Common myeloid progenitor, CD34-positive (primary cell): Measurements from ENCODE around the gene KAZN.

Source experiments
- CTCF ChIA-PET: fragments of 350-600 bp; sonication (Branson Sonifier 250); formaldehyde crosslinking; loops from one replicate; lab custom pipeline; 2021; ENCODE audit warnings: antibody characterized with exemption; lab: Charles Lee
- POLR2A ChIA-PET: fragments of 350-600 bp; sonication (Branson Sonifier 250); formaldehyde crosslinking; loops from one replicate; lab custom pipeline; 2021; ENCODE audit warnings: antibody characterized with exemption; lab: Charles Lee
- DNase-seq, 3 donors: peaks; one replicate each; pipeline versions ENCODE4 v3.0.0 to v3.0.0-alpha.2; 2013
- H3K27ac ChIP-seq, 2 experiments: 1 replicate in 1 of 2; 2 replicates in 1 of 2; pipeline ENCODE4 v1.7.0; 2013; ENCODE audit warnings: inconsistent platforms in 2 of 2, low read length in 2 of 2, mild to moderate bottlenecking in 2 of 2, low read depth in 1 of 2, moderate library complexity in 1 of 2; ENCODE audit not compliant: severe bottlenecking in 2 of 2, insufficient read depth in 1 of 2, poor library complexity in 1 of 2
- H3K27me3 ChIP-seq, 5 experiments: replicated peaks in 2 of 5; 1 replicate in 3 of 5; 2 replicates in 2 of 5; pipeline versions ENCODE4 v1.6.1 to v1.7.0; 2013; ENCODE audit warnings: low read length in 4 of 5, mild to moderate bottlenecking in 2 of 5, moderate library complexity in 2 of 5, inconsistent platforms in 1 of 5; ENCODE audit not compliant: insufficient read depth in 5 of 5, control insufficient read depth in 4 of 5
- H3K36me3 ChIP-seq, 4 experiments: 1 replicate in 2 of 4; 2 replicates in 2 of 4; pipeline versions ENCODE4 v1.6.1 to v1.7.0; 2013; ENCODE audit warnings: low read length in 3 of 4, control low read depth in 1 of 4, mild to moderate bottlenecking in 1 of 4; ENCODE audit not compliant: control insufficient read depth in 4 of 4, insufficient read depth in 4 of 4
- H3K4me1 ChIP-seq, 4 experiments: 1 replicate in 3 of 4; 2 replicates in 1 of 4; pipeline versions ENCODE4 v1.6.1 to v1.7.1; 2013; ENCODE audit warnings: low read length in 3 of 4, mild to moderate bottlenecking in 3 of 4, control low read depth in 1 of 4, inconsistent platforms in 1 of 4, moderate library complexity in 1 of 4; ENCODE audit not compliant: control insufficient read depth in 4 of 4, insufficient read depth in 4 of 4; ENCODE audit errors: control extremely low read depth in 1 of 4
- H3K4me3 ChIP-seq, 7 experiments: 1 replicate in 4 of 7; 2 replicates in 3 of 7; pipeline versions ENCODE4 v1.5.1 to v1.7.0; 2013; ENCODE audit warnings: mild to moderate bottlenecking in 7 of 7, low read length in 6 of 7, moderate library complexity in 6 of 7, inconsistent platforms in 2 of 7, low read depth in 2 of 7, control low read depth in 1 of 7; ENCODE audit not compliant: insufficient read depth in 4 of 7, control insufficient read depth in 1 of 7; ENCODE audit errors: extremely low read depth in 1 of 7
- H3K9me3 ChIP-seq, 5 experiments: 1 replicate in 4 of 5; 2 replicates in 1 of 5; pipeline versions ENCODE4 v1.6.1 to v1.7.1; 2013; ENCODE audit warnings: low read length in 4 of 5, mild to moderate bottlenecking in 2 of 5, inconsistent platforms in 1 of 5, low read depth in 1 of 5, moderate library complexity in 1 of 5; ENCODE audit not compliant: control insufficient read depth in 4 of 5, insufficient read depth in 2 of 5; ENCODE audit errors: control extremely low read depth in 1 of 5
- WGBS: methylation state at CpG from one replicate; pipeline ENCODE4 v1.1.5; 2013; ENCODE audit not compliant: insufficient coverage; 5-methylcytosine and 5-hydroxymethylcytosine counted together

The KAZN gene

DNA sequence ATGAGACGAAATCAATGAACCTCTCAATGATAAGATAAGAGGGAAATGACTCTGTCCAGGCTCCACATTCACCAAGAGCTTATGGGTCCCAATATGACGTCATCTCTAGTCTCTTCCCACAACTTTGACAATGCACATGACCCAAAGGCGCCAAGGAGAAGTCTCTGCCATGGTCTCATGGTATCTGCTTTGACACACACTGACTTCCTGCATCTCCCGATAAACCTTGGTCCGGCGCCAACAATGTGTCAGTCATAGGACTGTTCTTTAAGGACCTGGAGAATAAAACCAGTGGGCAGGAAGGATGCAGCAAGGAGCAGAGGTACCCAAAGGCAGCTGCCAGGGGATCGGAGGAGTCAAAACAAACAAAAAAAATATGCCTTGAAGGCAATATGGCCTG, 508.1 kb downstream of the KAZN start:
- H3K27ac ChIP-seq, result no peak overlapping the region
- peaks cover 0 to under 1% (median 0%) of the 10 kb centered on the region in 5 experiments for H3K27me3 ChIP-seq
- peak; percentile 69 to 87 (median 83) for DNase-seq
- H3K4me1 ChIP-seq, result peaks cover 0 to 10% (median 7%) of the 10 kb centered on the region in 4 experiments
- 28% methylated on average over 6 of the region's 7 CpGs for WGBS
- CTCF ChIA-PET, result interaction anchor here (1.6 kb wide), 1 partner anchor 198 kb away, joined by 5 read pairs; no protein-coding TSS in a partner anchor
- H3K9me3 ChIP-seq, result peaks cover 0 to 6% (median 0%) of the 10 kb centered on the region in 5 experiments
- POLR2A ChIA-PET, result interaction anchor here (0.6 kb wide), 1 partner anchor 399 kb away, joined by 3 read pairs; no protein-coding TSS in a partner anchor
- H3K4me3 ChIP-seq, result no peak overlapping the region
- H3K36me3 ChIP-seq, result no peaks in the 10 kb centered on the region

DNA sequence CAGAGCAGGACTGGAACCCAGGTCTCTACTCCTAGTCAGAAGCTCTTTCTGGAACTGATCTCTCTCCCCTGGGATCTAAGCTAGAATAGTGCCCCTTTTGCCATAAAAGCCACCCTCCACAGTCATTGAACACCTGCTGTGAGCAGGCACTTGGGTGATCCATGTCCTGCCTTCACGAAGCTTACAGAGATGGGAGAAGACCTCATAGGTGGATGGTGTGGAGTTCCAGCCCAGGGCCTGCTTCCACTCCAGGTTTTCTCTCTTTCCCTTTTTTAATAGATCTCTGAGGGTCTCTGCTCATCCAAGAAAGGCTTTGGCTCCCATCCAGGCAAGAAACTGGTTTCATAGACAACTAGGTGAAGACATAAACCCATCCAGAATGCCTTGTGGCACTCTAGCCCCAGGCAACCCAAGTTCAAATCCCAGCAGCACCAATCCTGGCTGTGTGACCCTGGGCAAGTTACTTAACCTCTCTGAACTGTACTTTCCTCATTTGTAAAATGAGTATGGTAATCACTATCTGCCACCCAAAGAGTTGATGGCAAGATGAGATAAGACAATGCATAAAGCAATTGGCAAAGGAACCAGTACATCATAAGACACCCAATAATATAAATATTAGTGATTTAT, 508.7 kb downstream of the KAZN start:
- ChIA-PET POLR2A (no interaction called here), CTCF (interaction anchor here (1.6 kb wide), 1 partner anchor 197 kb away, joined by 5 read pairs; no protein-coding TSS in a partner anchor)
- no peaks in the 10 kb centered on the region for H3K27me3 ChIP-seq
- no CpG with 5 or more reads among the region's 1 CpG for WGBS
- peaks cover 0 to 6% (median 0%) of the 10 kb centered on the region in 5 experiments for H3K9me3 ChIP-seq
- no peak overlapping the region for H3K27ac ChIP-seq
- H3K36me3 ChIP-seq, result no peaks in the 10 kb centered on the region
- DNase-seq, result no peak
- H3K4me1 ChIP-seq, result peaks cover 0 to 15% (median 12%) of the 10 kb centered on the region in 4 experiments
- no peak overlapping the region for H3K4me3 ChIP-seq

DNA sequence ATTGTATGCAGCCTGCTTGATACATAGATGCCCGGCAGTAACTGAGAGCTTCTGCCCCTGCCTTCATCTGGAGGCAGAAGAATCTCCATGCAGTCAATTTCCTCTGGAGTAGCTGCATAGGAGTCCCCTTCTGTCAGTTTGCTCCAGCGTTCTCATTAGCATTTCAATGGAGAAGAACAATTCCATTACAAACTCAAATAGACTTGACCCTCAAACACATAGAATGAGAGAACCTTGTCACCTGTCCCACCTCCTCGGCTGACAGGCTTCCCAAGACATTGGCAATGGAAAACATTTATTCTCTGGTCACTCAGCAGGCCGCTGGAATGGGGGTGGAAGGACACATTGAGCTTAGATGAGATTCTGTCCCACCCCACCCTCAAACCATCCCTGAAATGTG, 509.4 kb downstream of the KAZN start:
- ChIA-PET POLR2A (no interaction called here), CTCF (interaction anchor here (0.7 to 1.3 kb wide), 2 partner anchors 8 to 45 kb away, joined by 3 to 4 read pairs; partner anchors contain the start of gene TMEM51)
- Histone ChIP-seq H3K4me1 (peaks cover 0 to 22% (median 17%) of the 10 kb centered on the region in 4 experiments), H3K27ac (no peak overlapping the region), H3K9me3 (peaks cover 0 to 6% (median 0%) of the 10 kb centered on the region in 5 experiments), H3K27me3 (no peaks in the 10 kb centered on the region), H3K36me3 (no peaks in the 10 kb centered on the region), H3K4me3 (no peak overlapping the region)
- DNase-seq, result no peak
- WGBS, result 69% methylated on average over 2 of the region's 4 CpGs

DNA sequence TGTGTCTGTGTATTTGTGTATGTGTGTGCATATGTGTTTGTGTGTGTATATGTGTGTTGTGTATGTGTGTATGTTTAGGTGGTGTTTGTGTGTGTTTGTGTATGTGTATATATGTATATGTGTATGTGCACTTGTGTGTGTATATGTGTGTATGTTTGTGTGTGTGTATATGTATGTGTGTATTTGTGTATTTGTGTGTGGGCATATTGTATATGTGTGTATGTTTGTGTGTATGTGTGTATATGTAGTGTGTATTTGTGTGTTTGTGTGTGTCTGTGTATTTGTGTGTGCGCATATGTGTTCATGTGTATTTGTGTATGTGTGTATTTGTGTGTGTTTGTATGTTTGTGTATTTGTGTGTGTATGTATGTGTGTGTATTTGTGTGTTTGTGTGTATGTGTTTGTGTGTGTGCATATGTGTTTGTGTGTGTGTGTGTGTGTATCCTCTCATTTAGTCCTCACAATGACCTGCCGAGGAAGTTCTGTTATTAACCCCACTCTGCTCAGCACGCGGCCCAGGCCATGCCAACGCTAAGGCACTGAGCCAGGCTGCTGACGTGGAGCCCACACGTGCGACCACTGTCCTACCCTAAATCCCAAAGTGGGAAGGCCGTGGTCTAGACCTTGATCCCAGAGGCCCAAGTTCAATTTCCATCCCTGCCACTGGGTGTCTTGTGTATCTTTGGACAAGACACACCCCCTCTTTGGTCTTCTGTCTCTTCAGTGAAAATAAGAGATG, 511.8 kb downstream of the KAZN start:
- ChIA-PET POLR2A (no interaction called here), CTCF (interaction anchor here (0.8 kb wide), 1 partner anchor 41 kb away, joined by 4 read pairs; no protein-coding TSS in a partner anchor)
- no peaks in the 10 kb centered on the region for H3K36me3 ChIP-seq
- H3K27me3 ChIP-seq, result no peaks in the 10 kb centered on the region
- no peak overlapping the region for H3K4me3 ChIP-seq
- H3K4me1 ChIP-seq, result peaks cover 0 to 22% (median 18%) of the 10 kb centered on the region in 4 experiments
- no peak overlapping the region for H3K27ac ChIP-seq
- 97% methylated on average over 7 of the region's 9 CpGs for WGBS
- DNase-seq, result peak in 2 of 3 donors; percentile 33 to 74
- H3K9me3 ChIP-seq, result no peaks in the 10 kb centered on the region

DNA sequence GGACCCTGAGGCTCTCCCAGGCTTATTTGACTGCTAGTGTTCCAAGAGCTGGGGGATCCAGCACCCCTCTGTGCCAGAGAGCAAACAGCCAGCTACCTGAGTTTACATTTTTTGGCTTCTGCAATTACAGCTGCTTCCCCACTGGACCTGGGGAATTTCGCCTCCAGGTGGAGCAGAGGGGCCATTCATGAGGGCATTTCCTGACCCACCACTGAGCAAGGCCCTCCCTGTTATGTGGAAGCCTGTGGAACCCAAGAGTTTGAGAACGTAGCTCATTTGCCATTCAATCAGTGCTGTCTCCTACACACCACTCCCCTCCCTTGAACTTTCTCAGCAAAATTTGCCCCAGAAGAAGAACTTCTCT, 512.4 kb downstream of the KAZN start:
- POLR2A ChIA-PET, result no interaction called here
- no peak overlapping the region for H3K27ac ChIP-seq
- no peaks in the 10 kb centered on the region for H3K36me3 ChIP-seq
- 100% methylated on average over 1 of the region's 2 CpGs for WGBS
- CTCF ChIA-PET, result interaction anchor here (0.8 to 1.8 kb wide), 3 partner anchors 15 to 40 kb away, joined by 3 to 6 read pairs (median 4); no protein-coding TSS in a partner anchor
- peaks cover 0 to 2% (median 0%) of the 10 kb centered on the region in 5 experiments for H3K27me3 ChIP-seq
- DNase-seq, result no peak
- H3K9me3 ChIP-seq, result no peaks in the 10 kb centered on the region
- no peak overlapping the region for H3K4me3 ChIP-seq
- H3K4me1 ChIP-seq, result peaks cover 0 to 22% (median 18%) of the 10 kb centered on the region in 4 experiments

DNA sequence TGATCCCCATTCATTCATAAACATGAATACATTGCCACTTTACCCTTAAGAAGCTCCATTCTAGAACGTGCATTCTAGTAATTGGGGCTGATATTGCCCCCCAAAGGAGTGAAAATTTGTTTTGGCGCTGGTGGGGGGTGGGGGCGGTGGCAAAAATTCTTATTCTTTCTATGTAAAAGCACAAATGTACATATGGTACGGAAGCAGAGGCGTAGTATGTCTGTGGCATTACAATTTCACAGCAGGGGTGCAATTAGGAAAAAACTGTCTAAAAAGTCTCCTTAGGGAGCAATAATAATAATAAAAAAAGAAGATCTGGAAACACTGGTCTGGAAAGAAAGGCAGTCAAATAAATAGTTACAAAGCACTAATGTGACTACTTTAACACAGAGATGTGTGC, 514.7 kb downstream of the KAZN start:
- CTCF ChIA-PET, result no interaction called here
- POLR2A ChIA-PET, result no interaction called here
- WGBS, result no CpG with 5 or more reads among the region's 5 CpGs

More for the DNA sequence above, 514.7 kb downstream of the KAZN start:
- H3K27ac ChIP-seq, result no peak overlapping the region
- no peak overlapping the region for H3K4me3 ChIP-seq
- no peaks in the 10 kb centered on the region for H3K9me3 ChIP-seq
- no peaks in the 10 kb centered on the region for H3K36me3 ChIP-seq
- peaks cover 0 to 2% (median 0%) of the 10 kb centered on the region in 5 experiments for H3K27me3 ChIP-seq
- H3K4me1 ChIP-seq, result peaks cover 0 to 14% (median 10%) of the 10 kb centered on the region in 4 experiments
- DNase-seq, result no peak
